Trophoblast cell (in vitro differentiated cells and primary cell): ENCODE data around the gene ZFP36.

Experiments
- DNase-seq, 2 donors: peaks; one replicate each; pipeline ENCODE4 v3.0.0-alpha.2; 2016
- H2AFZ ChIP-seq: 2 replicates; pipeline ENCODE4 v1.6.1; 2013; ENCODE audit warnings: low read length, moderate library complexity, mild to moderate bottlenecking; ENCODE audit not compliant: insufficient read depth, poor library complexity
- H2AK5ac ChIP-seq: 2 replicates; pipeline ENCODE4 v1.6.1; 2013; ENCODE audit warnings: mild to moderate bottlenecking, low read length
- H2BK120ac ChIP-seq: 2 replicates; pipeline ENCODE4 v1.6.1; 2013; ENCODE audit warnings: low read length, mild to moderate bottlenecking, moderate library complexity; ENCODE audit not compliant: insufficient read depth, poor library complexity
- H2BK12ac ChIP-seq: 2 replicates; pipeline ENCODE4 v1.6.1; 2013; ENCODE audit warnings: mild to moderate bottlenecking, low read length, moderate library complexity
- H2BK5ac ChIP-seq: 2 replicates; pipeline ENCODE4 v1.6.1; 2013; ENCODE audit warnings: low read length, low read depth, moderate library complexity, mild to moderate bottlenecking; ENCODE audit not compliant: poor library complexity
- H3K14ac ChIP-seq: 2 replicates; pipeline ENCODE4 v1.6.1; 2013; ENCODE audit warnings: mild to moderate bottlenecking, low read length
- H3K18ac ChIP-seq: 2 replicates; pipeline ENCODE4 v1.6.1; 2013; ENCODE audit warnings: mild to moderate bottlenecking, low read length
- H3K23ac ChIP-seq: 2 replicates; pipeline ENCODE4 v1.6.1; 2013; ENCODE audit warnings: low read length
- H3K27ac ChIP-seq: 2 replicates; pipeline ENCODE4 v1.5.1; 2013; ENCODE audit warnings: low read depth, mild to moderate bottlenecking, inconsistent platforms, low read length, moderate library complexity
- H3K27me3 ChIP-seq: 2 replicates; pipeline ENCODE4 v1.6.1; 2013; ENCODE audit warnings: inconsistent platforms, mild to moderate bottlenecking, low read length, moderate library complexity; ENCODE audit not compliant: insufficient read depth
- H3K36me3 ChIP-seq, 2 experiments: 1 replicate in 1 of 2; 2 replicates in 1 of 2; pipeline ENCODE4 v1.6.1; 2013; ENCODE audit warnings: low read length in 2 of 2, mild to moderate bottlenecking in 2 of 2, moderate library complexity in 1 of 2; ENCODE audit not compliant: insufficient read depth in 2 of 2, control insufficient read depth in 1 of 2
- H3K4ac ChIP-seq: 2 replicates; pipeline ENCODE4 v1.6.1; 2013; ENCODE audit warnings: low read depth, mild to moderate bottlenecking, low read length, moderate library complexity
- H3K4me1 ChIP-seq, 2 experiments: 1 replicate in 1 of 2; 2 replicates in 1 of 2; pipeline ENCODE4 v1.6.1; 2013; ENCODE audit warnings: low read length in 2 of 2, mild to moderate bottlenecking in 2 of 2, moderate library complexity in 1 of 2; ENCODE audit not compliant: insufficient read depth in 2 of 2, control insufficient read depth in 1 of 2
- H3K4me2 ChIP-seq: 2 replicates; pipeline ENCODE4 v1.6.1; 2013; ENCODE audit warnings: inconsistent platforms, mild to moderate bottlenecking, low read length, moderate library complexity
- H3K4me3 ChIP-seq: 2 replicates; pipeline ENCODE4 v1.5.1; 2013; ENCODE audit warnings: mild to moderate bottlenecking, low read depth, low read length, inconsistent platforms
- H3K79me1 ChIP-seq: one replicate; pipeline ENCODE4 v1.6.1; 2013; ENCODE audit warnings: low read length
- H3K79me2 ChIP-seq: 2 replicates; pipeline ENCODE4 v1.6.1; 2013; ENCODE audit warnings: low read length, mild to moderate bottlenecking; ENCODE audit not compliant: control insufficient read depth, insufficient read depth, poor library complexity
- H3K9ac ChIP-seq: 2 replicates; pipeline ENCODE4 v1.6.1; 2013; ENCODE audit warnings: mild to moderate bottlenecking, low read length
- H3K9me3 ChIP-seq: 2 replicates; pipeline ENCODE4 v1.6.1; 2013; ENCODE audit warnings: low read depth, mild to moderate bottlenecking, control low read depth, inconsistent platforms, low read length; ENCODE audit not compliant: insufficient read depth
- H4K12ac ChIP-seq: 2 replicates; pipeline ENCODE4 v1.6.1; 2013; ENCODE audit warnings: low read depth, mild to moderate bottlenecking, low read length, moderate library complexity
- H4K8ac ChIP-seq: 2 replicates; pipeline ENCODE4 v1.6.1; 2013; ENCODE audit warnings: low read depth, mild to moderate bottlenecking, low read length, moderate library complexity
- H4K91ac ChIP-seq: one replicate; pipeline ENCODE4 v1.6.1; 2013; ENCODE audit warnings: low read depth, mild to moderate bottlenecking, low read length, moderate library complexity
- WGBS: extraction: QIAGEN DNeasy Blood & Tissue Kit; methylation state at CpG from one replicate; pipeline ENCODE4 v1.1.7; 2013; ENCODE audit warnings: missing lambda C conversion rate; ENCODE audit not compliant: insufficient read length, insufficient coverage; ENCODE audit errors: extremely low coverage; 5-methylcytosine and 5-hydroxymethylcytosine counted together

Gene ZFP36

DNA sequence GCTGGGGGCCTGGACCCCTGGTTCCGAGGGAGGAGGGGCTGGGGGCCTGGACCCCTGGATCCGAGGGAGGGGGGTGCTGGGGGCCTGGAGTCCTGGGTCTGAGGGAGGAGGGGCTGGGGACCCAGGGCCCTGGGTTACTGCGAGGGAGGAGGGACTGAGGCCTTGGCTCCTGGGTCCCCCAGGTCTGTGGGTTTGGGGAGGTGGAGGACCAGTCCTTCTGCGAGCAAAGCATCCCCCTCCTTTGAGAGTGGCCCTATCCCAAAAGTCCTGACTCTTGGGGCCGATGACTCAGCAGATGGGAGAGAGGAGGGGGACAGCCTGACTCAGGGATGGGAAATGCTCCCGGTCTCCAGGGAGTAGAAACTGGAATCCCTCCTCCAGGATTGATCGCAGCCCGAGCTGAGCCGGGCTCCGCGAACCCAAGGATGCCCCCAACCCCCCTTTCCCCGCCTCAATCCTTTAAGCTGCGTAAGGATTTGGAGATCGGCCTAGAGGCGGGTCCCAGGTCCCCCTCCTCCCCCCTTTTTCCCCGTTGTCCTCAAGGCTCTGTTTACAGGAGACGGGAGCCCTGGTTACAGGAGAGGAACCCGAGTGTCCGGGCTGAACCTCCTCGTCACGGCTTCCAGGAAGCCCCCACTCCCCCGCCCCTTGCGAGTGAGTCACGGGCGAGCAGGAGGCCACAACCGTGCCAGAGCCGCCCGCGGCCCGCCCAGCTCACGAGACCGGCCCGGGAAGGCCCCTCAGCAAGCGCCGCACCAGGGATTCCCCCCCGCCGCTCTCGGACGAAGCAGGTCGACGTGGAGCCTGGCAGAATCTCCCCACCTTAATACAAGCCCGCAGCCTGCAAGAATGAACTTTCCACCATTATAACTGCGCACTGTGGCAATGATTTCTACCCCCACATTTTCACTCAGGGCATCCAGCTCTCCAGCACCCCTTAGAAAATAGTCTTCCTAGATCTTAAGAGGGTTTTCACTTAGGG, 3.0 kb upstream of the ZFP36 start:
- H2BK12ac ChIP-seq: peak overlapping the region; percentile 74
- peak overlapping the region; percentile 79 for H4K12ac ChIP-seq
- peak overlapping the region; percentile 95 for H2AK5ac ChIP-seq
- peak overlapping the region; percentile 95 for H4K8ac ChIP-seq
- H3K9ac ChIP-seq: no peak overlapping the region
- H3K27ac ChIP-seq: peak overlapping the region; percentile 93
- H3K9me3 ChIP-seq: no peaks in the 10 kb centered on the region
- peak overlapping the region; percentile 81 for H3K4me2 ChIP-seq
- DNase-seq: peak; percentile 62 to 72
- no CpG with 5 or more reads among the region's 43 CpGs for WGBS
- peaks cover 32% of the 10 kb centered on the region for H3K79me1 ChIP-seq
- peak overlapping the region; percentile 98 for H4K91ac ChIP-seq
- peaks cover 10 to 12% of the 10 kb centered on the region in 2 experiments for H3K36me3 ChIP-seq
- no peak overlapping the region for H3K23ac ChIP-seq
- peak overlapping the region; percentile 94 for H2BK120ac ChIP-seq
- H3K4me1 ChIP-seq: peaks cover 27 to 42% of the 10 kb centered on the region in 2 experiments
- peak overlapping the region; percentile 96 for H3K18ac ChIP-seq
- peak overlapping the region; percentile 98 for H3K14ac ChIP-seq
- H3K79me2 ChIP-seq: peaks cover 26% of the 10 kb centered on the region
- peak overlapping the region; percentile 18 for H3K4me3 ChIP-seq
- H3K4ac ChIP-seq: peak overlapping the region; percentile 85
- H2BK5ac ChIP-seq: peak overlapping the region; percentile 92
- H3K27me3 ChIP-seq: no peaks in the 10 kb centered on the region
- peak overlapping the region; percentile 37 for H2AFZ ChIP-seq

DNA sequence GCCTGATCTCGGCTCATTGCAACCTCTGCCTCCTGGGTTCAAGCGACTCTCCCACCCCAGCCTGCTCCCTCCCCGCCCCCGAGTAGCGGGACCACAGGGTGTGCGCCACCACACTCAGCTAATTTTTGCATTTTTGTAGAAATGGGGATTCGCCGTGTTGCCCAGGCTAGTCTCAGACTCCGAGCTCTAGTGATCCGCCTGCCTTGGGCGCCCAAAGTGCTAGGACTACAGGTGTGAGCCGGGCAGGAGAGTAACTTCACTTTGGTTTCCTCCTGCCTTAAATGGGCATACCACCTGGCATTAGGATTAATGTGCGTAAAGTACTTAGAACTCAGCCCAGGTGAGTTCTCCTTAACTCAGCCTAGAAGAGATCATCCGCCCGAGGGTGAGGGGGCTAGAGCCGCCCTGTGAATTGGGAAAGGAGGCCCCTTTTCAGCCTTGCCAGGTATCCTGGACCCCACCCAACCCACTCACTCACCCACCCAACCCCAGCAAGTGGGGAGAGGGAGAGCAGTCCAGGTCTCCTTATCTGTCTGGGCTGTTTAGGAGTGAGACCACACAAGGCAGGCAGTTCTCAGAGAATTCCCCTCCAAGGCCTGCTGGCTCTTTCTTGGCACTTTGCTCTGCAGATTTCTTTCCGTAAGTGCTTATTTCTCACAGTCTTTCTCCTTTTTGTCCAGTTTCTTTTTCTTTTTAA, 1.2 kb upstream of the ZFP36 start:
- H2BK12ac ChIP-seq: no peak overlapping the region
- H3K9me3 ChIP-seq: no peaks in the 10 kb centered on the region
- H4K8ac ChIP-seq: no peak overlapping the region
- no peak overlapping the region for H3K14ac ChIP-seq
- peaks cover 30 to 46% of the 10 kb centered on the region in 2 experiments for H3K4me1 ChIP-seq
- peaks cover 42% of the 10 kb centered on the region for H3K79me1 ChIP-seq
- H4K91ac ChIP-seq: no peak overlapping the region
- H3K18ac ChIP-seq: no peak overlapping the region
- no peak overlapping the region for H3K9ac ChIP-seq
- no peak overlapping the region for H2AFZ ChIP-seq
- H3K27ac ChIP-seq: no peak overlapping the region
- no peak for DNase-seq
- peaks cover 12 to 13% of the 10 kb centered on the region in 2 experiments for H3K36me3 ChIP-seq
- no peak overlapping the region for H3K4me3 ChIP-seq
- H3K23ac ChIP-seq: no peak overlapping the region
- H3K27me3 ChIP-seq: no peaks in the 10 kb centered on the region
- no peak overlapping the region for H4K12ac ChIP-seq
- H2BK5ac ChIP-seq: no peak overlapping the region
- H3K4ac ChIP-seq: no peak overlapping the region
- H3K79me2 ChIP-seq: peaks cover 34% of the 10 kb centered on the region
- no peak overlapping the region for H2AK5ac ChIP-seq
- no peak overlapping the region for H2BK120ac ChIP-seq
- WGBS: no CpG with 5 or more reads among the region's 17 CpGs
- no peak overlapping the region for H3K4me2 ChIP-seq

DNA sequence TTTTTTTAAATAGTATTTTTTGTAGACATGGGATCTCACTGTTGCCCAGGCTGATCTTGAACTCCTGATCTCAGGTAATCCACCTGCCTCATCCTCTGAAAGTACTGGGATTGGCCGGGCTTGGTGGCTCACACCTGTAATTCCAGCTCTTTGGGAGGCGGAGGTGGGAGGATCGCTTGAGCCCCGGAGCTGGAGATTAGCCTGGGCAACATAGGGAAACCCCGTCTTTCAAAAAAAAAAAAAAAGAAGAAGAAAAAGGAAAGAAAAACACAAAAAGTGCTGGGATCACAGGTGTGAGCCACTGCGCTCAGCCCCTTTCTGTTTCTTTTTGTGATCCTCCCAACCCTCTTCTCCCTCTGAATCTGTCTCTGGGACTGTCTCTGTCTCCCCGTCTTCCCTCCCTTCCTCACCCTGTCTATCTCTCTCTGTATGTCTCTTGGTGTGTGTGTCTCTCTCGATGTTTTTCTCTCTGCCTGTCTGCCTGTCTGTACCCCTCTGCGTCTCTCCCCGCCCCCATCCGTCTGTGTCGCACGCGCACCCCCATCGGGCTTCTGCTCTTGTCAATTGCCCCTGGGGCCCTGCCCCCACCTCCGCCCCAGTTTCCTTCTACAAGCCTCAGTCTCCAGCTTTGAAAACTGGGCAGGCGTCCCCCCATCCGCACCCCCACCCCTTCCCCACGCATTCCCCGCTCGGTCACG, 540 bp upstream of the ZFP36 start:
- no CpG with 5 or more reads among the region's 22 CpGs for WGBS
- Histone ChIP-seq H2BK120ac (peak overlapping the region; percentile 37), H3K79me1 (peaks cover 45% of the 10 kb centered on the region), H3K36me3 (peaks cover 12 to 13% of the 10 kb centered on the region in 2 experiments), H3K27ac (peak overlapping the region; percentile 7), H2BK5ac (peak overlapping the region; percentile 13), H2AFZ (no peak overlapping the region), H4K91ac (peak overlapping the region; percentile 59), H2BK12ac (peak overlapping the region; percentile 27), H3K79me2 (peaks cover 35% of the 10 kb centered on the region), H3K14ac (peak overlapping the region; percentile 64), H2AK5ac (peak overlapping the region; percentile 11), H3K4me3 (peak overlapping the region; percentile 62), H3K27me3 (no peaks in the 10 kb centered on the region), H4K8ac (peak overlapping the region; percentile 49), H3K18ac (peak overlapping the region; percentile 25), H3K4me1 (peaks cover 35 to 51% of the 10 kb centered on the region in 2 experiments), H3K4me2 (peak overlapping the region; percentile 63), H3K4ac (peak overlapping the region; percentile 44), H4K12ac (no peak overlapping the region), H3K23ac (no peak overlapping the region), H3K9ac (peak overlapping the region; percentile 25), H3K9me3 (no peaks in the 10 kb centered on the region)
- DNase-seq: peak in 1 of 2 donors; percentile 27

DNA sequence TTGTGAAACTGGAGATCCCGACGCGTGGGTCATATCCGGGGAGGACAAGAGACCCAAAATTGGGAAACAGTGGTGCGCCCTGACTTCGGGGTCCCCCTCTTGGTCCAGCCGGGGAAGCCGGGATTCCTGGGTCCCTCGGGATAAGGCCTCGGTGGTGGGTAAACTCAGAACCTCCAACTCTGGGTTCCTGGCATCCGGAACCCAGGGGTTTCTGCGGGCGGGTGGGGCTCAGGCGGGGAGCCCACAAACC, 688 bp downstream of the ZFP36 start:
- Histone ChIP-seq H3K79me2 (peaks cover 35% of the 10 kb centered on the region), H3K4me2 (peak overlapping the region; percentile 81), H3K9ac (peak overlapping the region; percentile 97), H3K4ac (peak overlapping the region; percentile 100), H3K4me3 (peak overlapping the region; percentile 96), H2AFZ (no peak overlapping the region), H2BK5ac (peak overlapping the region; percentile 90), H2BK12ac (no peak overlapping the region), H3K27ac (peak overlapping the region; percentile 94), H3K79me1 (peaks cover 43% of the 10 kb centered on the region), H2BK120ac (peak overlapping the region; percentile 89), H4K91ac (peak overlapping the region; percentile 93), H4K8ac (peak overlapping the region; percentile 87), H2AK5ac (peak overlapping the region; percentile 99), H3K9me3 (no peaks in the 10 kb centered on the region), H3K36me3 (peaks cover 12 to 13% of the 10 kb centered on the region in 2 experiments), H3K14ac (peak overlapping the region; percentile 99), H3K4me1 (peaks cover 26 to 43% of the 10 kb centered on the region in 2 experiments), H4K12ac (peak overlapping the region; percentile 77), H3K18ac (peak overlapping the region; percentile 98), H3K27me3 (no peaks in the 10 kb centered on the region), H3K23ac (no peak overlapping the region)
- WGBS: no CpG with 5 or more reads among the region's 14 CpGs
- DNase-seq: no peak
